AG04450 (cell line): Measurements from ENCODE around the gene WNT7B. TPM values are rescaled to one million over a fixed set of nuclear protein-coding genes. Genes with fewer than 3 reads are reported as not detected.

Source experiments
- CTCF ChIA-PET: fragments of 300-600, 350-600 bp; formaldehyde crosslinking; extraction: SDS; loops from one replicate; lab custom pipeline; 2022; ENCODE audit warnings: antibody characterized with exemption, inconsistent platforms; lab: Charles Lee
- POLR2A ChIA-PET: fragments of 350-600 bp; formaldehyde crosslinking; extraction: SDS; loops from one replicate; lab custom pipeline; 2021; ENCODE audit warnings: antibody characterized with exemption, inconsistent platforms; lab: Yijun Ruan, JAX
- DNase-seq: peaks from one replicate; pipeline ENCODE4 v3.0.0-alpha.2; 2011; ENCODE audit warnings: low read depth, low spot score
- H3K27ac ChIP-seq: one replicate; pipeline ENCODE4 v1.5.1; 2012; ENCODE audit warnings: low read depth, low read length, control low read depth
- H3K27me3 ChIP-seq: one replicate; pipeline ENCODE4 v1.6.0; 2012; ENCODE audit warnings: low read length; ENCODE audit not compliant: control insufficient read depth, insufficient read depth
- H3K4me3 ChIP-seq: 2 replicates; pipeline ENCODE4 v1.5.1; 2011; ENCODE audit warnings: mild to moderate bottlenecking, low read depth, low read length, control low read depth
- H3K9me3 ChIP-seq: 2 replicates; pipeline ENCODE4 v1.5.1; 2012; ENCODE audit warnings: low read length; ENCODE audit not compliant: control insufficient read depth, insufficient read depth
- polyA plus RNA-seq: library from polyadenylated mRNA; depleted of rRNA; stranded (reverse); fragments of >200 nt; gene quantifications from 2 replicates; pipeline ENCODE4 v1.2.3, GENCODE V29; 2011
- TF ChIP-seq, protein P1 (sequence below): IDR thresholded peaks from 2 replicates; pipeline ENCODE4 v1.5.1; 2011; ENCODE audit warnings: low read depth, low read length, control low read depth, inconsistent platforms

The WNT7B gene
- polyA plus RNA-seq, 1 experiment = 0.56 TPM

DNA sequence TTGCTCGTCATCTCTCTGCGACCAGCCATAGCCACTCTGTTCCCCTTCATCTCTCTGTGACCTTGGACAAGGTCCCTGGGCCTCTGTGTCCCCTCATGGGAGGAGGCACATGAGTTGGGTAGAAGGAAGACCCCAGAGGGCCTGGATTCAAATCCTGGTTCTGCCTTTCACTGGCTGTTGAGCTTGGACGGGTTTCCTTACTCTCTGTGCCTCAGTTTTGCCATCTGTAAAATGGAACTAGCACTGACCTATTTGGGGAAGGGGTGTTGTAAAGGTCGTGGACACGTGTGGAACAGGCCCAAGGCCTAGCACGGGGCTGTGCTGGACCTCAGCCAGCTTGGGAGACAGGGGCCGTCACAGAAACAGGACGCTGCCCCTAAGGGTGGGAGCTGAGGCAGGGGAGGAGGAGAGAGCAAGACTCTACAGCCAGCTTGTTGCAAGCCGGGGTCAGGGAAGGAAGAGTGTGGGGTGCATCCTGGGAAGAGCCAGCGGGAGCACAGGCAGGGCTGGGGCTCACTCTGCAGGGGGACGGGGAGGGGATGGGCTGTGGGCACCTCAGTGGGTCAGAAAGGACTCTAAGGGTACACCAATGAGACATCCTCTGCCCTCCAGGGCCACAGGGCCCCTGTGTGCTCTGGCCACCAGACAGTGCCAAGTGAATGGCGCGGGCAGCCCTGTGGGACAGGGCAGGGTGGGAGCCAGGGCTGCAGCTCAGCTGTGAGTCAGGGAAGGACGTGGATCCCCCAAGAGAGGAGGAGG lies 59.1 kb downstream of the WNT7B start:
- TF ChIP-seq, protein P1, sequence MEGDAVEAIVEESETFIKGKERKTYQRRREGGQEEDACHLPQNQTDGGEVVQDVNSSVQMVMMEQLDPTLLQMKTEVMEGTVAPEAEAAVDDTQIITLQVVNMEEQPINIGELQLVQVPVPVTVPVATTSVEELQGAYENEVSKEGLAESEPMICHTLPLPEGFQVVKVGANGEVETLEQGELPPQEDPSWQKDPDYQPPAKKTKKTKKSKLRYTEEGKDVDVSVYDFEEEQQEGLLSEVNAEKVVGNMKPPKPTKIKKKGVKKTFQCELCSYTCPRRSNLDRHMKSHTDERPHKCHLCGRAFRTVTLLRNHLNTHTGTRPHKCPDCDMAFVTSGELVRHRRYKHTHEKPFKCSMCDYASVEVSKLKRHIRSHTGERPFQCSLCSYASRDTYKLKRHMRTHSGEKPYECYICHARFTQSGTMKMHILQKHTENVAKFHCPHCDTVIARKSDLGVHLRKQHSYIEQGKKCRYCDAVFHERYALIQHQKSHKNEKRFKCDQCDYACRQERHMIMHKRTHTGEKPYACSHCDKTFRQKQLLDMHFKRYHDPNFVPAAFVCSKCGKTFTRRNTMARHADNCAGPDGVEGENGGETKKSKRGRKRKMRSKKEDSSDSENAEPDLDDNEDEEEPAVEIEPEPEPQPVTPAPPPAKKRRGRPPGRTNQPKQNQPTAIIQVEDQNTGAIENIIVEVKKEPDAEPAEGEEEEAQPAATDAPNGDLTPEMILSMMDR = no peak
- Histone ChIP-seq H3K27me3 (no peaks in the 10 kb centered on the region), H3K27ac (no peak overlapping the region), H3K9me3 (peaks cover 16% of the 10 kb centered on the region), H3K4me3 (no peak overlapping the region)
- ChIA-PET CTCF (no interaction called here), POLR2A (no interaction called here)
- DNase-seq = no peak

DNA sequence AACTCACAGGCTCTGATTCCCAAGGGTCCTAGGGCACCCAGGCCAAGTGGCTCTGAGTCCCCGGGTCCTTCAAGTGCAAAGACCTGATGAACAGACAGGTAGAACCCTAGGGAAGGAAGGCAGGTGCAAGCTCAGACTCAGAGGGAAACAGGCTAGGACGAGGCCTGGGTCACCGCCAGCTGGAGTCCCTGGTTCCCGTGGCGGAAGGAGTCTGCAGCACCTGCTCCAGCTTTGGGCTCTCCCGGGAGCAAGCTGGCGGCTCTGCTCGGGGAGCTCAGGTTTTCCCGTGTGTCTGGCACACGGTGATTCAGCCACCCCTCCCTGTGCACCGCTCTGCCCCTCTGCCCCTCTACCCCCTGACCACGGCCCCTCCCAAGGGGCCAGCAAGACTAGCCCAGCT lies 59.8 kb downstream of the WNT7B start:
- POLR2A ChIA-PET = no interaction called here
- CTCF ChIA-PET = interaction anchor here (1.0 kb wide), 1 partner anchor 61 kb away, joined by 3 read pairs; no protein-coding TSS in a partner anchor
- TF ChIP-seq, protein P1 = no peak

DNA sequence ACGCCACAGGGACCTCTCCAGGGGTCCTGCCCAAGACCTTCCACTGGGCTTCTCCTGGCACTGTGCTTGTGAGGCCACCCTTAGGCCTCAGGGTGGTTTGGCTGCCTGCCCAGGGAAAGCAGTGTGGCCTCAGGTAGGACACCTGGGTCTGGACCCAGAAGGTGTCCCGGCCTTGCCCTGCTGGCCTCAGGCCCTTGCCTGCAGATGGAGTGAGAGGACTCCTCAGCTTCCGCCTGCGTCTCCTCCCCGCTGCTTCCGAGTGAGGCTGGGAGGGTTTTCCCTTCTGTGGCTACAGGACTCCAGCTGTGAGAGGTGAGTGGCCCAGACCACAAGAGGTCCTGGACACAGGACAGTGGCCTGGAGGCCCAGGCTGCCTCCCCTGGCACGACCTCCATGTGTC lies 60.4 kb downstream of the WNT7B start:
- Histone ChIP-seq H3K27ac (no peak overlapping the region), H3K4me3 (no peak overlapping the region), H3K9me3 (peaks cover 16% of the 10 kb centered on the region), H3K27me3 (no peaks in the 10 kb centered on the region)
- DNase-seq = no peak
- CTCF ChIA-PET = interaction anchor here (1.0 kb wide), 1 partner anchor 61 kb away, joined by 3 read pairs; no protein-coding TSS in a partner anchor
- POLR2A ChIA-PET = no interaction called here
- TF ChIP-seq, protein P1 = no peak

More for the DNA sequence above, 59.8 kb downstream of the WNT7B start:
- no peak overlapping the region for H3K27ac ChIP-seq
- peaks cover 16% of the 10 kb centered on the region for H3K9me3 ChIP-seq
- no peak for DNase-seq
- no peaks in the 10 kb centered on the region for H3K27me3 ChIP-seq
- H3K4me3 ChIP-seq = no peak overlapping the region

DNA sequence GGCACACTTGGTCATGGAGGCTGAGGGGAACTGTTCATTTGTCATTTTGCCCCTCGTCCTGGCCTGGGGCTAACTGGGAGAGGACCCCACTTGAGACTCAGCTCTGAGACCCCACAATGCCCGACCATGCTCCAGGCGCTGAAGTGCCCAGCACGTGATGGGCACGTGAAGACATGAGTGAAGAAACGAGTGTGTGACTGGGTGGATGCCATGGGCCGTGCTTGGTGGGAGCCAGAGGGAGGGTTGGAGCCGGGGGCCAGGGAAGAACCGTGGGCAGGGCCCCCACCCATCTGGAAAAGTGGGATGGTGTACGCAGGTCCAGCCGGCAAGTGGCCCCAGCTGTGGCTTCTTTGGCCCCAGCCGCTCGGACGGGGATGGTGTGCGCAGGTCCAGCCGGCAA lies 61.1 kb downstream of the WNT7B start:
- CTCF ChIA-PET = interaction anchor here (0.6 kb wide), 1 partner anchor 10 kb away, joined by 3 read pairs; no protein-coding TSS in a partner anchor
- Histone ChIP-seq H3K27me3 (no peaks in the 10 kb centered on the region), H3K4me3 (no peak overlapping the region), H3K27ac (no peak overlapping the region), H3K9me3 (peaks cover 16% of the 10 kb centered on the region)
- DNase-seq = no peak
- TF ChIP-seq, protein P1 = no peak
- POLR2A ChIA-PET = no interaction called here

DNA sequence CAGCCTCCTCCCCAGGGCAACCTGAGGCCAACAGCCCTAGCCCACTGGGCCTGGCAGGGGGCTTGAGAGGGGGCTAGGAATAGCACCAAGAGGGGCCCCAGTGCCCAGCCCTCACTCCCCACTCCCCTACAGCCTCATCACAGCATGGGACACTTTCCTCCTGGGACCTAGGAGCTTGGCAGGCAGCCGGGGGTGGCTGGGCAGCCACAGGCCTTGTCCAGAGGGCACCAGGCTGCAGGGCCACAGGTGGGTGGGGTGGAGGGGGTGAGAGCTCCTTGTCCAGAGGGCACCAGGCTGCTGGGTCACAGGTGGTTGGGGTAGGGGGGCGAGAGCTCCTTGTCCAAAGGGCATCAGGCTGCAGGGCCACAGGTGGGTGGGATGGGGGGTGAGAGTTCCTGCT lies 61.8 kb downstream of the WNT7B start:
- Histone ChIP-seq H3K9me3 (peaks cover 16% of the 10 kb centered on the region), H3K27me3 (no peaks in the 10 kb centered on the region), H3K4me3 (no peak overlapping the region), H3K27ac (no peak overlapping the region)
- DNase-seq = no peak
- POLR2A ChIA-PET = no interaction called here
- TF ChIP-seq, protein P1 = no peak
- CTCF ChIA-PET = no interaction called here
